PC-3 (cell line): ENCODE data around the gene PRDM8.
A peak's percentile ranks its signal among the peaks of the same experiment; 100 is the strongest.

Source experiments
- EZH2phosphoT487 ChIP-seq: fragments of 300-600 bp; sonication (generic); IDR thresholded peaks from 2 replicates; pipeline ENCODE4 v1.6.1; 2018; ENCODE audit warnings: mild to moderate bottlenecking, antibody characterized with exemption, low read length, borderline replicate concordance
- TF ChIP-seq, protein P1 (sequence below): fragments of 300-600 bp; sonication (generic); conservative IDR thresholded peaks from 2 replicates; pipeline ENCODE4 v1.5.1; 2017; ENCODE audit warnings: antibody characterized with exemption, low read depth, mild to moderate bottlenecking, low read length

DNA sequence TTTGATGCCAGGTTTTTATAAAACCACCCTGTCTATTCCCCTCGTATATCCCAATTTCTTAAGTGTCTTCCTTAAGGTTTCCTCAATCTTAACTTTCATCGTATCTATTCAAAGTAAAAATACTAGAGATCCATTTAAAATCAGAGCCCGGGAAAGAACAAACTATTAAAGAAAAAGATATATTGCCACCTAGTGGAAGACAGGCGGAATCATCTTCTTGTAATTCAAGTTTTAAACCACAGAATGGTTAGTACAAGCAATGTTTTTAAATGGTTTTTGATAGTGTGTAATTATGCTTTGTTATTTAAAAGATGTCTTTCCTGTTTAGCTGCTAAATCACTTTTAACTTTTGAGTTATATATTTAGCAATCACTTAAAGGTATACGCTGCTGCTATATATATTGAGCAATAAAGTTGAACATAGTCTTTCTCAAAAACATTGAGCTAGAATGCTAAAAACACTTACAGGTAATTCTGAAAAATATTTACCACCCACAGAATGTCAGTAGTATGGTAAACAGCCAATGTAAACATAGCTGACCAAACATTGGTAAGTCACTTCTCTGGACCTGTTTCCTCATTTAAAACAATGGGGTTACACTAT lies 18.2 kb downstream of the PRDM8 start:
- TF ChIP-seq, protein P1, sequence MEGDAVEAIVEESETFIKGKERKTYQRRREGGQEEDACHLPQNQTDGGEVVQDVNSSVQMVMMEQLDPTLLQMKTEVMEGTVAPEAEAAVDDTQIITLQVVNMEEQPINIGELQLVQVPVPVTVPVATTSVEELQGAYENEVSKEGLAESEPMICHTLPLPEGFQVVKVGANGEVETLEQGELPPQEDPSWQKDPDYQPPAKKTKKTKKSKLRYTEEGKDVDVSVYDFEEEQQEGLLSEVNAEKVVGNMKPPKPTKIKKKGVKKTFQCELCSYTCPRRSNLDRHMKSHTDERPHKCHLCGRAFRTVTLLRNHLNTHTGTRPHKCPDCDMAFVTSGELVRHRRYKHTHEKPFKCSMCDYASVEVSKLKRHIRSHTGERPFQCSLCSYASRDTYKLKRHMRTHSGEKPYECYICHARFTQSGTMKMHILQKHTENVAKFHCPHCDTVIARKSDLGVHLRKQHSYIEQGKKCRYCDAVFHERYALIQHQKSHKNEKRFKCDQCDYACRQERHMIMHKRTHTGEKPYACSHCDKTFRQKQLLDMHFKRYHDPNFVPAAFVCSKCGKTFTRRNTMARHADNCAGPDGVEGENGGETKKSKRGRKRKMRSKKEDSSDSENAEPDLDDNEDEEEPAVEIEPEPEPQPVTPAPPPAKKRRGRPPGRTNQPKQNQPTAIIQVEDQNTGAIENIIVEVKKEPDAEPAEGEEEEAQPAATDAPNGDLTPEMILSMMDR, result peak; percentile 68
- TF ChIP-seq EZH2phosphoT487, result no peak
